T-helper 1 cell (primary cell): Measurements from ENCODE around the gene FANCC.

ENCODE experiments used
- DNase-seq, 5 donors: peaks; one replicate each; pipeline ENCODE4 v3.0.0-alpha.2; 2012 to 2020

FANCC gene

GRCh38 chr9:95081998-95082397 lies 235.5 kb downstream of the FANCC start:
- DNase-seq: no peak

GRCh38 chr9:95080961-95081647 lies 236.4 kb downstream of the FANCC start:
- DNase-seq: no peak

- no peak for DNase-seq
Measured at GRCh38 chr9:95079461-95079860, 238.0 kb downstream of the FANCC start.

- DNase-seq: no peak
Measured at GRCh38 chr9:95078939-95079338, 238.6 kb downstream of the FANCC start.

GRCh38 chr9:95078511-95078910 lies 239.0 kb downstream of the FANCC start:
- no peak for DNase-seq

- no peak for DNase-seq
Measured at GRCh38 chr9:95077766-95078370, 239.6 kb downstream of the FANCC start.

- no peak for DNase-seq
Measured at GRCh38 chr9:95077053-95077765, 240.3 kb downstream of the FANCC start.

- DNase-seq: no peak
Measured at GRCh38 chr9:95076696-95077052, 240.8 kb downstream of the FANCC start.

- DNase-seq: no peak
Measured at GRCh38 chr9:95075700-95076099, 241.8 kb downstream of the FANCC start.

- no peak for DNase-seq
Measured at GRCh38 chr9:95074632-95075031, 242.9 kb downstream of the FANCC start.

- no peak for DNase-seq
Measured at GRCh38 chr9:95073918-95074317, 243.6 kb downstream of the FANCC start.

GRCh38 chr9:95073042-95073607 lies 244.4 kb downstream of the FANCC start:
- DNase-seq: no peak

- no peak for DNase-seq
Measured at GRCh38 chr9:95071925-95072324, 245.6 kb downstream of the FANCC start.

GRCh38 chr9:95071450-95071849 lies 246.1 kb downstream of the FANCC start:
- DNase-seq: no peak

GRCh38 chr9:95070549-95071021 lies 246.9 kb downstream of the FANCC start:
- no peak for DNase-seq

GRCh38 chr9:95067897-95068296 lies 249.6 kb downstream of the FANCC start:
- DNase-seq: no peak

- DNase-seq: no peak
Measured at GRCh38 chr9:95067057-95067456, 250.5 kb downstream of the FANCC start.

- DNase-seq: no peak
Measured at GRCh38 chr9:95065224-95065623, 252.3 kb downstream of the FANCC start.

- DNase-seq: no peak
Measured at GRCh38 chr9:95063300-95063699, 254.2 kb downstream of the FANCC start.

- DNase-seq: no peak
Measured at GRCh38 chr9:95062596-95063065, 254.9 kb downstream of the FANCC start.

GRCh38 chr9:95061916-95062595 lies 255.5 kb downstream of the FANCC start:
- DNase-seq: no peak

- DNase-seq: no peak
Measured at GRCh38 chr9:95060916-95061315, 256.6 kb downstream of the FANCC start.

GRCh38 chr9:95060234-95060633 lies 257.3 kb downstream of the FANCC start:
- no peak for DNase-seq
